Sigmoid colon (tissue), 4 donors: ENCODE measurements around the gene NEBL.

ENCODE experiments used
- CTCF ChIP-seq, 4 experiments: fragments of 450-650 bp in 3 of 4; fragments of 200-600 bp in 1 of 4; IDR thresholded peaks; one replicate each; pipeline ENCODE4 v1.5.1; 2016 to 2019; ENCODE audit warnings: antibody characterized with exemption in 4 of 4, mild to moderate bottlenecking in 3 of 4, moderate library complexity in 2 of 4
- POLR2A ChIP-seq, 2 donors: fragments of 450-650 bp; IDR thresholded peaks; one replicate each; pipeline ENCODE4 v1.6.1; 2016; ENCODE audit warnings: antibody characterized with exemption in 2 of 2, mild to moderate bottlenecking in 2 of 2, moderate library complexity in 2 of 2
- POLR2AphosphoS5 ChIP-seq, 4 donors: sonication (generic); formaldehyde crosslinking; IDR thresholded peaks; one replicate each; pipeline ENCODE4 v1.6.1; 2017; ENCODE audit warnings: antibody characterized with exemption in 4 of 4

DNA sequence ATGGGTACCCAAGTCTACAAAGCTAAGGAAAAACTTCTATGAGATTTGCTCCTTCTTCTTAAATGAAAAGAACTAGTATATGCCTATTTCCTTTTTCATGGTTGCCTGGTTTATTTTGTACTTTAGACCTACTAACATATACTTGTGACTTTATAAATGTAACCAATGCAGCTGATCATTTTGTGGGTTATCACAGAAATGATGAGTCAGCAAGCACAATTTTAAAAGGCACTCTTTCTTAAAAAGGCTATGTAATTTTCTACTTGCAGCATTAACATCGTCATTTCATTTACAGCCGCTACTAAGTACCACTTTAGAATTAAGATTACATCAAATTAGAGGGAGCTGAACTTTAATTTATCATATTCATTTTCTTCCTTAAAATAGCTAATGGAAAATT is 13.6 kb downstream of the NEBL start:
- TF ChIP-seq CTCF (IDR thresholded peaks at IDR 0.05) (no peak), POLR2AphosphoS5 (IDR thresholded peaks at IDR 0.05) (no peak), POLR2A (IDR thresholded peaks at IDR 0.05) (no peak)
